SU-DHL-6 (cell line): ENCODE results near the gene PSME4.
"Not testable (repeated sequence)": the region's sequence is repeated elsewhere in the genome, so short reads cannot be mapped to it uniquely, and the experiment has no call there.

Experiments
- H2AFZ ChIP-seq: fragments of 200-600 bp; sonication (generic); 2 replicates; pipeline ENCODE4 v1.6.1; 2014; ENCODE audit warnings: low read depth, mild to moderate bottlenecking, moderate library complexity, mixed read lengths, antibody characterized with exemption, low read length; ENCODE audit not compliant: severe bottlenecking
- H3F3A ChIP-seq: fragments of 200-600 bp; shearing (Covaris generic); 2 replicates; pipeline ENCODE4 v1.6.0; 2016; ENCODE audit warnings: antibody characterized with exemption, mild to moderate bottlenecking; ENCODE audit not compliant: insufficient read depth
- H3K27ac ChIP-seq: fragments of 200-600 bp; sonication (generic); 2 replicates; pipeline ENCODE4 v1.5.1; 2016; ENCODE audit warnings: low read depth, mild to moderate bottlenecking, low read length, moderate library complexity, mixed read lengths
- H3K27me3 ChIP-seq: fragments of 200-600 bp; sonication (generic), shearing (Covaris generic); 2 replicates; pipeline ENCODE4 v1.6.0; 2014; ENCODE audit warnings: mild to moderate bottlenecking, low read length
- H3K36me3 ChIP-seq: fragments of 200-600 bp; sonication (generic); 2 replicates; pipeline ENCODE4 v1.6.1; 2014; ENCODE audit warnings: mild to moderate bottlenecking, low read length, mixed read lengths
- H3K4me2 ChIP-seq: fragments of 300-600, 200-600 bp; shearing (Covaris generic), sonication (generic); 2 replicates; pipeline ENCODE4 v1.6.0; 2014; ENCODE audit warnings: low read length, low read depth, mild to moderate bottlenecking; ENCODE audit not compliant: poor library complexity, severe bottlenecking
- H3K4me3 ChIP-seq: fragments of 200-600 bp; sonication (generic); 2 replicates; pipeline ENCODE4 v1.5.1; 2014; ENCODE audit warnings: antibody characterized with exemption, low read length, mild to moderate bottlenecking, mixed read lengths; ENCODE audit not compliant: insufficient read depth, poor library complexity, severe bottlenecking
- H3K79me2 ChIP-seq: fragments of 200-600 bp; sonication (generic); 2 replicates; pipeline ENCODE4 v1.6.1; 2014; ENCODE audit warnings: mild to moderate bottlenecking, low read length, moderate library complexity; ENCODE audit not compliant: insufficient read depth
- H3K9ac ChIP-seq: fragments of 200-600 bp; sonication (generic); 2 replicates; pipeline ENCODE4 v1.7.0; 2014; ENCODE audit warnings: mild to moderate bottlenecking, low read length
- H3K9me2 ChIP-seq: fragments of 200-600 bp; sonication (generic); replicated peaks from 2 replicates; pipeline ENCODE4 v1.6.1; 2014; ENCODE audit warnings: low read length; ENCODE audit not compliant: insufficient read depth
- H3K9me3 ChIP-seq: fragments of 200-600 bp; sonication (generic); 2 replicates; pipeline ENCODE4 v1.6.1; 2014; ENCODE audit warnings: low read length, mixed read lengths; ENCODE audit not compliant: insufficient read depth
- H4K20me1 ChIP-seq: fragments of 200-600 bp; sonication (generic); 2 replicates; pipeline ENCODE4 v1.6.1; 2014; ENCODE audit warnings: low read depth, mild to moderate bottlenecking, antibody characterized with exemption, low read length, moderate library complexity, mixed read lengths
- CTCF ChIP-seq: fragments of 200-600 bp; sonication (generic); IDR thresholded peaks from one replicate; pipeline ENCODE4 v1.5.1; 2017; ENCODE audit warnings: antibody characterized with exemption, mild to moderate bottlenecking, low read length, moderate library complexity; ENCODE audit not compliant: insufficient read depth, poor library complexity, severe bottlenecking
- EZH2phosphoT487 ChIP-seq: fragments of 200-600 bp; sonication (generic), shearing (Covaris generic); conservative IDR thresholded peaks from 2 replicates; pipeline ENCODE4 v1.6.1; 2018; ENCODE audit warnings: mild to moderate bottlenecking, antibody characterized with exemption, low read length, moderate library complexity, mixed read lengths

PSME4 gene

GRCh38 chr2:53827398-53828175 lies 143.2 kb downstream of the PSME4 start:
- Histone ChIP-seq H3K4me3 (no peak overlapping the region), H4K20me1 (no peaks in the 10 kb centered on the region), H3K36me3 (no peaks in the 10 kb centered on the region), H2AFZ (no peak overlapping the region), H3K27ac (no peak overlapping the region), H3K9me2 (no peaks in the 10 kb centered on the region), H3K4me2 (no peak overlapping the region), H3K9ac (no peak overlapping the region), H3F3A (no peaks in the 10 kb centered on the region), H3K79me2 (no peaks in the 10 kb centered on the region), H3K9me3 (no peaks in the 10 kb centered on the region), H3K27me3 (no peaks in the 10 kb centered on the region)
- no peak for TF ChIP-seq CTCF
- TF ChIP-seq EZH2phosphoT487, result no peak

- Histone ChIP-seq H3K36me3 (no peaks in the 10 kb centered on the region), H3K27ac (no peak overlapping the region)
These were observed 144.0 kb downstream of the PSME4 start for GRCh38 chr2:53826587-53827397.

GRCh38 chr2:53826030-53826410 lies 144.8 kb downstream of the PSME4 start:
- no peaks in the 10 kb centered on the region for H4K20me1 ChIP-seq
- H3K4me2 ChIP-seq, result no peak overlapping the region
- H2AFZ ChIP-seq, result no peak overlapping the region
- H3K4me3 ChIP-seq, result no peak overlapping the region
- no peaks in the 10 kb centered on the region for H3K36me3 ChIP-seq
- no peaks in the 10 kb centered on the region for H3K9me2 ChIP-seq
- no peaks in the 10 kb centered on the region for H3K27me3 ChIP-seq
- no peak overlapping the region for H3K9ac ChIP-seq
- no peak for TF ChIP-seq EZH2phosphoT487
- TF ChIP-seq CTCF, result no peak
- H3K9me3 ChIP-seq, result no peaks in the 10 kb centered on the region
- H3F3A ChIP-seq, result no peaks in the 10 kb centered on the region
- H3K27ac ChIP-seq, result no peak overlapping the region
- no peaks in the 10 kb centered on the region for H3K79me2 ChIP-seq

More at GRCh38 chr2:53826587-53827397, 144.0 kb downstream of the PSME4 start:
- no peak for TF ChIP-seq CTCF
- no peak for TF ChIP-seq EZH2phosphoT487
- Histone ChIP-seq H3K79me2 (no peaks in the 10 kb centered on the region), H3K9me3 (no peaks in the 10 kb centered on the region), H3K27me3 (no peaks in the 10 kb centered on the region), H3K9ac (no peak overlapping the region), H3F3A (no peaks in the 10 kb centered on the region), H3K4me3 (no peak overlapping the region), H2AFZ (no peak overlapping the region), H4K20me1 (no peaks in the 10 kb centered on the region), H3K4me2 (no peak overlapping the region), H3K9me2 (no peaks in the 10 kb centered on the region)

- not testable (repeated sequence) for H2AFZ ChIP-seq, H3K9ac ChIP-seq, H3K79me2 ChIP-seq, H3K4me3 ChIP-seq, H4K20me1 ChIP-seq, H3K9me2 ChIP-seq, H3K27ac ChIP-seq, H3K9me3 ChIP-seq, H3K27me3 ChIP-seq, H3K4me2 ChIP-seq, H3F3A ChIP-seq, H3K36me3 ChIP-seq
These were observed 147.2 kb downstream of the PSME4 start for GRCh38 chr2:53823639-53824038.
